ENCODE results near the gene DHX16.
"Not testable (repeated sequence)": the region's sequence is repeated elsewhere in the genome, so short reads cannot be mapped to it uniquely, and the experiment has no call there.

The DHX16 gene

DNA sequence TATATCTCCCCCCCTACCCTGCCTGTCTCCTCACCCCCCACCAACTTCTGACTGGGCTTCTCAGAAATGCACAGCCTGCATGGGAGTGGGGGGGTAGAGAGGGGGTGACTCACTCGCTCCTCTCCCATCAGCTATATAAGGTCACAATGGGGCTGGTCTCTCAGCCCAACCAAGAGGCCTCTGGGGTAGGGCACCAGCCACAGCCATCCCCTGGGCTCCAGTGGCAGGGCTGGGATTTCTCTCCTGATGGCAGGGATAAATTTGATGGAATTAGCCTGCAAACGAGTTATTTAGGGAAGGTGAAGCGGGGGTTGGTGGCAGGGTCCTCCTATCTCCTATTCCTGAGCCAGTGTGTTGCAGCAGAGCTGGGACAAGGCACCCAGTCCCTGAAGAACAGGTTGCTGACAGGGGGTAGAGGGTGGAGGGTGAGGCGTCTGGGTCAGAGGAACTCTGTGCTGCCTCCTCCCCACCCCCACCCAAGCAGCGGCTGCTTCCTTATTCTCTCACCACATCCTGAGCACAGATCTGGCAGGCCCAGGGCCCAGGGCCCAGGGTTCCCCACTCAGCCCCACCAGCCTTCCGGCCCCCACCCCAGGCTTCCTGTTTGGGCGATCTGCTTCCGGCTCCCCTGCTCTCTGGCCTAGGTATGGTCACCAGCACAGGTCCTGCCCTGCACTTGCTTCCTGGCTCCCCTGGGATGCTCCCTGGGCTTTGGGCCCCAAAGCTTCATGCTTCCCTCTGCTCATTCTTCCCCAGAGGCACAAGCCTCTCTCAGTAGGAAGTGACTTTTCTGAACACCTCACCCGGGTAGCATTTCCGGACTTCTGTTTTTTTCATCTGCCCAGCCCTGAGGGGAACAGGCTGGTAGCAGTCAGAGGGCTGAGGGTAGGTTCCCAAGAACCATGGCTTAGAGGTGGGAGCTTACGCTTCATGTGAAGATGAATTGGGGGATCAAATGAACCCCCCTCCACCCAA is 9.6 kb upstream of the DHX16 start:
- H3K27ac ChIP-seq = peak overlapping the region; percentile 98

GRCh38 chr6:30681766-30682142 is 8.9 kb upstream of the DHX16 start:
- peak overlapping the region; percentile 98 for H3K27ac ChIP-seq
- no peak for DNase-seq (ENCODE audit: low read depth, low spot score)

More for the DNA sequence above, 9.6 kb upstream of the DHX16 start:
- no peak for DNase-seq (ENCODE audit: low read depth, low spot score)

- H3K27ac ChIP-seq = peak overlapping the region; percentile 98
- no peak for DNase-seq (ENCODE audit: low read depth, low spot score)
These were observed 7.1 kb upstream of the DHX16 start for GRCh38 chr6:30679765-30680535.

DNA sequence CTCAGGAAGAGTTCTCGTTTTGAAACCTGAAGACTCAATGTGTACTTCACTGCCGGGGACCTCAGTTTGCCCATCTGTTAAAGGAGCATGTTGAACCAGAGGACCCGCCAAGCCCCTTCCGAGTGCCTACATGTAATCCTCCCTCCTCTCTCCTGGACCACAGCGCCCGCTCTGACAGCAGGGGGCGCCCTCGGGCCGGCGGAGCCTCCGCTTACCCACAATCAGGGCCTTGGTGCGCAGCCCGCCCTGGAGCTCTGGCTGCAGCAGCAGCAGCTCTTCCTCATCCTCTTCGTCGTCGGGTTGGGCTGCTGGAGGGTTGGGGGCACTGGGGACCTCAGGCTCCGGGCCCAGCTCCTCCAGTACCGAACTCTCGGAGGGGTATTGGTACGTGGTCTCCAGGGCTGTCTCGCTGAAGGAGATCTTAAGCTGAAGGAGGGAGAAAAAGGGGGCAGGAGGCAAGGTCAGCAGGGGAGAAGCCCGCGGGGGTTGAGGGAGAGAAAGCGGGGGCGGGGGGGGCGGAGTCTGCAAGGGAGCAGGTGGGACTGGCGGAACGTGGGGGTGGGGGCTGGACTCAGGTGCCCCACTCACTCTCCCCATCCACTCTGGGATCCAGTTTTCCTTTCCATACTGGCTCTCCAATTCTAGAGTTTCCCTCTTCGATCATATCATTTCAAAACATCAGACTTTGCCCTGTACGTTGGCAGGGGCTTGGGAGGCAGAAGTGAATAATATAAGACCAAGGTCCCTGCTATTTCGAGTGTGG is 6.3 kb upstream of the DHX16 start:
- H3K27ac ChIP-seq = peak overlapping the region; percentile 98
- no peak for DNase-seq (ENCODE audit: low read depth, low spot score)

GRCh38 chr6:30676660-30677285 is 4.0 kb upstream of the DHX16 start:
- DNase-seq (ENCODE audit: low read depth, low spot score) = no peak
- no peak overlapping the region for H3K27ac ChIP-seq

DNA sequence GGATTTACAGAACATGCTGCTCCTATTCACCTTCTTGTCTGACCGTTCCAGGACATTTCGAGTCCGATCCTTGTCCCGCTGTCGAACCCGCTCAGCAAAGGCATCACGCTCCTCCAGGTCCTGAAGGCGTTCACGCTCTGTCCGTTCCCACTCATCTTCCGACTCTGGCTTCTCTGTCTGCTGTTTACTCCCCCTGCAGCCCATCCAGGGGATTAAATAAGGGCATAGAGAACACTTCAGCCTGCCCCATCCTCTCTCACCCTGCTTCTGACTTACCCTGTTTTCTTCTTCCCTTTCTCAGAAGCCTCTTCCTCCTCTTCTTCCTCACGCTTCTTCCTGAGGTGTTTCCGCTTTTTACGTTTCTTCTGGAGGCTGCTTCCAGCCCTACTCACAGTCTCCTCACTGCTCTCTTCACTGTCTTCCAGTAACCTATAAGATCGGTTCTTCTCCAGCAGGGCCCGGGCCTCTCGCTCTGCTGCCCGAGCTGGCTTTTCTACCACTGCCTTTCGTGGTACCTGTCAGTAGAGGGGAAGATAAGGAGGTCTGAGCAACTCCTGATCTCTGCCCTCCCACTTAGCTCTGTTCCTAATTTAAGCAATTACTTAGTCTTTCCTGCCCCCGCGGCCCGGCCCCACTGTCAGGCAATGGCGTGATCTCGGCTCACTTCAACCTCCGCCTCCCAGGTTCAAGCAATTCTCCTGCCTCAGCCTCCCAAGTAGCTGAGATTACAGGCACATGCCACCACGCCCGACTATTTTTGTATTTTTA is 1.9 kb downstream of the DHX16 start:
- H3K27ac ChIP-seq = no peak overlapping the region
- DNase-seq (ENCODE audit: low read depth, low spot score) = no peak

GRCh38 chr6:30666300-30666699 is 6.5 kb downstream of the DHX16 start:
- not testable (repeated sequence) for DNase-seq (ENCODE audit: low read depth, low spot score); H3K27ac ChIP-seq

DNA sequence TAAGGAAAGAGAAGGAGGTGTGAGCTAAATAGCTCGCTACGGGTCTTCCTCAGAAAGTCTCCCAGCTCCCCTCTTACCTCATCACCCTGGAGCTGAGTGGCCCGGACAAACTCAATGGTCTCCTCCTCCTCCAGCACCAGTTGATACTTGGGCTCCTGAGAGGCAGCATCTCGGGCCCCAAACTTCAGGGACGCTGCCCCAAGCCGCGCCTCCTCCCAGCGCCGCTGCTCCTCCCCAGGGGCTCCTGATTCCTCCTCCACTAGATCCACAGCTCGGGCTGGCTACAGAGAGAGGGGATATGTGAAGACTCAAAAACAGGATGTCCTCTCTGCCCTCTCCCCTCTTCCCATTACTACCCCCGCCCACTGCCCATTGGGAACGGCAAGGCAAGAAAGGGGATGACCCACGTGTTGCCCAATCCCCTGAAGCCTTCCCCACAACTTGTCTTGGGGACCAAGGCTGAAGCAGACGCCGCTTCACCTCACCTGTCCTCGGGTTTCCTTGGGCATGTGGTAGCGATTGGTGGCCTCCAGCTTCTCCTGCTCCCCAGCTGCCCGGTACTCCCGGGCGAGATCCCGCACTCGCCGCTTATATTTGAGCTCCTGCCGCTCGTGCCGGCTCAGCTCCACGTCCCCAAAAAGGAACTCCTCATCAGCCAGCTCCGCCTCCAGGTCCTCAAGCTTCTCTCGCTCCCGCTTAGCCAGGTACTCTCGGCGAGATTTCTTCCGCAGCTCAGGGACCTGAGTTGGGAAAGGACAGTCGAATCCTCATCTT is 7.6 kb downstream of the DHX16 start:
- DNase-seq (ENCODE audit: low read depth, low spot score) = no peak
- H3K27ac ChIP-seq = no peak overlapping the region

DNA sequence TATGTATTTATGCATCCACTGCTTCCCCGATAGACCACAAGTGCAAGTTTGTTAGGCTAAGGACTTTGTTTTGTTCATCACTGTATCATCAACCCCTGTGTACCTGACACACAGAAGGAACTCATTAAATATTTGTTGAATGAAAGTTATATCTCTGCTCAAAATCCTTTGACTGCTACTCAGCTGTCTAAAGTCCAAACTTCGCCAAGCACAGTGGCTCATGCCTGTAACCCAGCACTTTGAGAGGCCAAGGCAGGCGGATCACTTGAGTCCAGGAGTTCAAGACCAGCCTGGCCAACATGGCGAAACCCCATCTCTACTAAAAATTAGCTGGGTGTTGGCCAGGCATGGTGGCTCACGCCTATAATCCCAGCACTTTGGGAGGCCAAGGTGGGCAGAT is 14.9 kb downstream of the DHX16 start:
- not testable (repeated sequence) for DNase-seq (ENCODE audit: low read depth, low spot score); H3K27ac ChIP-seq

DNA sequence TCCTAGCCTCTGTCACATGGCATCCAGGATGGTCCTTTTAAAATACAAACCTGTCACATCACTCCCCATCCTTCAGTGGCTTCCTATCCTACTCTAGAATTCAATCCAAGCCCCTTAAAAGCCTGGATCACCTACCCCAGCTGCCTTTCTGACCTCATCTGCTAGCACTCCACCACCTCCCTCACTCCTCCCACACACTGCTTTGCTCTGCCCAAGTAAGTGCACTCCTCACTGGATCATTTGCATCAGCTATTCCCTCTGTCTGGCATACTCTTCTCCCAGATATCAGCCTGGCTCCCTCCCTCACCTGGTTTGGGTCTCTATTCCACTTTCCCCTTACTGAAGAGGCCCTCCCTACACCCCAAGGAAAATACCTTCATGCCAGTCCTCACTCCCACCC is 15.4 kb downstream of the DHX16 start:
- no peak overlapping the region for H3K27ac ChIP-seq
- no peak for DNase-seq (ENCODE audit: low read depth, low spot score)

DNA sequence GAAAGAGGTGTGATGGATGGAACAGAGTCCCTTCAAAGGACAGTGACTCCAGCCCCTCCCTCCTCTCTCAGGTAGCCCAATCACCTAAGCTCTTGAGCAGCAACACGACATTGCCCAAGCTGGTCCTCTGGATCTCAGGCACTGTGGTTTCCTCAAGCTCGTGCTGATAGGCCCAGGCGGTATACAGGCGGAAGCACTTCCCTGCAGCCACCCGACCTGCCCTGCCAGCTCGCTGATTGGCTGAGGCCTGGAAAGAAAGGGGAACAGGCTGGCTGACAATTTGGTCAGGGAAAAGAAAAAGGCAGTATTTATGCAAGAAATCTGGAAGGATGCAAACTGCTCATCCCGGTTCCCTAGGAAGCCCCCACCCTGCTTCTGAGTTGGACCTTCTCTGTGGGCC is 16.3 kb downstream of the DHX16 start:
- no peak for DNase-seq (ENCODE audit: low read depth, low spot score)
- H3K27ac ChIP-seq = no peak overlapping the region

DNA sequence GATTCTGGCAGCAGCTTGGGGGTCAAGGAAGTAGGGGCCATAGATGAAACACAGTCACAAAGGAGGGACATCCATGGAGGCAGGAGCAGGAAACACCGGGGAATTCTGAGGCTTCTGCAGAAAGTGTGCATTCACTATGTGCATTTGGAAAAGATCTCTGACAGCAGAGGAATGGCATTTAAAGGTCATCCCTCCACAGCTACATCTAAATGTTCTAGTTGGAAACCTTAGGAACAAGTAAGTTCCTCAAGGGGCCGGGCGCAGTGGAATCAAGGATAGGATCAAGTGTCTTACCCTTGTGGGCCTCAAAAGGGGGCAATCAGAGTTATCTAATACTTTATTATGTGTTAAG is 17.1 kb downstream of the DHX16 start:
- H3K27ac ChIP-seq = no peak overlapping the region
- DNase-seq (ENCODE audit: low read depth, low spot score) = no peak

- no peak for DNase-seq (ENCODE audit: low read depth, low spot score)
- no peak overlapping the region for H3K27ac ChIP-seq
These were observed 17.7 kb downstream of the DHX16 start for GRCh38 chr6:30654798-30655742.

DNA sequence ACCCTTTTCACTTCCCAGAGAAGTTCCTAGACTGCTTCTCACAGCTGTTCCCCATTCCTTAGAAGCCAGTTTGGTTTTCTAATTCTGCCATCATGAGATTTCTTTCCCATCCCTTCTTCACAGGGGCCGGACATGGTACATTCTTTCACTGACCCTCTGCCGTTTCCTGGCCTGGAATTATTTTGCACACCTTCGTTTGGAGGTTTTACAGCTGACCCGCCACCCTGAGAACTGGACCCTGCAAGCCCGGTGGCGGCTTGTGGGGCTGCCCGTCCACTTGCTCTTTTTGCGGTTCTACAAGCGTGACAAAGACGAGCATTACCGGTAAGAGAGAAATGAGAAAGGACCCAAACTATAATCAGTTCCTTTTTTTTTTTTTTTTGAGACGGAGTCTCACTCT is 21.7 kb downstream of the DHX16 start:
- DNase-seq (ENCODE audit: low read depth, low spot score) = no peak
- no peak overlapping the region for H3K27ac ChIP-seq

GRCh38 chr6:30647242-30648116 is 25.3 kb downstream of the DHX16 start:
- peak overlapping the region; percentile 71 for H3K27ac ChIP-seq
- DNase-seq (ENCODE audit: low read depth, low spot score) = no peak

- DNase-seq (ENCODE audit: low read depth, low spot score) = peak; percentile 49
These were observed 26.2 kb downstream of the DHX16 start, which contains the start of gene C6orf136 for GRCh38 chr6:30646450-30647241. Gene C6orf136 (plus strand): TSS chr6:30647133. CDS start chr6:30647232, 99 bp downstream.

More at GRCh38 chr6:30646450-30647241, 26.2 kb downstream of the DHX16 start, which contains the start of gene C6orf136:
- H3K27ac ChIP-seq = peak within 1 kb of the TSS; percentile 71
